ENCODE measurements around the gene EML6. TPM values are rescaled to one million over a fixed set of nuclear protein-coding genes. Genes with fewer than 3 reads are reported as not detected.

EML6 gene
- total and polyA plus RNA-seq, 2 of the 8 experiments (the other 6 are each of a cell fraction or from before 2014, with no cell fraction given), result 1.2 to 1.6 TPM

DNA sequence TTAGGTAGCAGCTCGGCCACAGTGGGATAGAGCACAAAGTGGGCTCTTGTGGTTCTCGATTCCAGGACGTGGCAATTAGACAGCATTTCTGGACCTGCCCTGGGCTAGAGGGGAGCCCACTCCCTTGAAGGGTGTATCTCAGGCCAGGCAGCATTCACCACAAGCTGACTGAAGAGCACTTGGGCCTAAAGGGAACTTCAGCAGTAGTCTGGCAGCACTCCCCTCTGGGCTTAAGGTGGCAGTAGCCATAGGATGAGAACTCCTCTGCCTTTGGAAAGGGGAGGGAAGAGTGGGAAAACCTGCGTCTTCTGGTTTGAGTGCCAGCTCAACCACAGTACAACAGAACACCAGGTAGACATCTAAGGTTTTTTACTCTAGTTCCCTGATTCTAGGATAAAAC is 28.1 kb upstream of the EML6 start:
- H3K27me3 ChIP-seq (replicated peaks in 1 of 4; ENCODE audit: control insufficient read depth in 3 of 4, extremely low read depth in 1 of 4, insufficient read depth in 3 of 4, low read length in 3 of 4), result no peaks in the 10 kb centered on the region
- no peak overlapping the region for H3K4me2 ChIP-seq (ENCODE audit: insufficient read depth in 1 of 2, low read depth in 2 of 2, low read length in 2 of 2)
- no peaks in the 10 kb centered on the region for H4K20me1 ChIP-seq (replicated peaks in 1 of 2; ENCODE audit: control insufficient read depth in 1 of 2, insufficient read depth in 2 of 2, low read length in 2 of 2)
- H3K9ac ChIP-seq (replicated peaks in 1 of 4; ENCODE audit: extremely low read depth in 1 of 4, low read depth in 3 of 4, low read length in 3 of 4), result no peak overlapping the region
- H2BK15ac ChIP-seq (ENCODE audit: low read length), result no peak overlapping the region
- POLR2A ChIA-PET (ENCODE audit: partially characterized antibody), result no interaction called here
- no peak overlapping the region for H4K8ac ChIP-seq (ENCODE audit: extremely low read depth, insufficient read depth, low read length)
- H3K4me1 ChIP-seq (replicated peaks in 1 of 4; ENCODE audit: control insufficient read depth in 3 of 4, insufficient read depth in 4 of 4, low read length in 3 of 4), result no peaks in the 10 kb centered on the region
- no peaks in the 10 kb centered on the region for H3K36me3 ChIP-seq (ENCODE audit: control insufficient read depth in 2 of 4, insufficient read depth in 4 of 4, low read length in 3 of 4)
- no peak overlapping the region for H3K23ac ChIP-seq (ENCODE audit: insufficient read length)
- H3K4ac ChIP-seq (replicated peaks; ENCODE audit: insufficient read length, low read depth, low read length), result no peak overlapping the region
- no peak overlapping the region for H2BK5ac ChIP-seq (ENCODE audit: low read depth, low read length)
- H3K79me2 ChIP-seq (ENCODE audit: control insufficient read depth in 1 of 2, insufficient read depth in 2 of 2, low read length in 2 of 2), result no peaks in the 10 kb centered on the region
- no peak for FAIRE-seq
- WGBS, 2 experiments (ENCODE audit: extremely low coverage in 1 of 2, insufficient coverage in 1 of 2, insufficient read length in 1 of 2, insufficient replicate concordance in 2 of 2, low coverage in 1 of 2, low lambda C conversion rate in 2 of 2, missing lambda C conversion rate in 1 of 2), result 94% methylated on average over 4 of the region's 4 CpGs; no CpG with 5 or more reads in 1 of the 2 experiments
- H2AFZ ChIP-seq (ENCODE audit: low read length), result no peak overlapping the region; the same call in 1 of the 2 replicates
- no peak overlapping the region for H3K14ac ChIP-seq (ENCODE audit: insufficient read length)
- H4K5ac ChIP-seq (ENCODE audit: insufficient read length, low read depth, low read length), result no peak overlapping the region
- no peak overlapping the region for H3K56ac ChIP-seq (replicated peaks; ENCODE audit: insufficient read length, low read depth, low read length)
- H3K79me1 ChIP-seq (ENCODE audit: low read depth, low read length), result no peaks in the 10 kb centered on the region
- no peak overlapping the region for H3K27ac ChIP-seq (ENCODE audit: low read depth, low read length)
- H3K4me3 ChIP-seq (ENCODE audit: extremely low read depth in 1 of 4, insufficient read depth in 2 of 4, low read depth in 3 of 4, low read length in 4 of 4), result no peak overlapping the region
- no peak overlapping the region for H2AK5ac ChIP-seq (ENCODE audit: low read depth, low read length)
- no peak for DNase-seq (ENCODE audit: low read depth in 1 of 2, low spot score in 2 of 2)
- peaks cover 0 to 7% of the 10 kb centered on the region in 2 experiments; a peak in 1 of 4 replicates for H3K9me3 ChIP-seq (ENCODE audit: insufficient read depth in 2 of 2, low read depth in 1 of 2, low read length in 1 of 2)
- no peak overlapping the region for H3K18ac ChIP-seq (ENCODE audit: extremely low read depth, low read length)
- H2BK20ac ChIP-seq (ENCODE audit: low read length), result no peak overlapping the region
- H3K23me2 ChIP-seq (ENCODE audit: low read depth, low read length), result no peaks in the 10 kb centered on the region
- CTCF ChIA-PET (ENCODE audit: partially characterized antibody), result interaction anchor here (1.4 to 7.3 kb wide), 3 partner anchors 12 to 186 kb away, joined by 3 to 71 read pairs (median 43); no protein-coding TSS in a partner anchor
- H4K91ac ChIP-seq (replicated peaks; ENCODE audit: insufficient read length, low read length), result no peak overlapping the region
- H2BK120ac ChIP-seq (replicated peaks; ENCODE audit: low read depth, low read length), result no peak overlapping the region
- H2BK12ac ChIP-seq (ENCODE audit: low read depth, low read length), result no peak overlapping the region
- TF ChIP-seq POLR2A (IDR thresholded peaks at IDR 0.05; ENCODE audit: control extremely low read depth in 1 of 2, low read depth in 2 of 2, low read length in 2 of 2) (no peak), PHF8 (conservative IDR thresholded peaks at IDR 0.05; ENCODE audit: low read depth, low read length) (no peak), CHD1 (IDR thresholded peaks at IDR 0.05; ENCODE audit: low read depth, low read length) (no peak), SP1 (IDR thresholded peaks at IDR 0.05; ENCODE audit: low read depth, low read length) (no peak), CBX8 (IDR thresholded peaks at IDR 0.05; ENCODE audit: borderline replicate concordance, low read depth, low read length) (no peak), NANOG (IDR thresholded peaks at IDR 0.05; ENCODE audit: insufficient read depth, low read depth, low read length, poor library complexity, severe bottlenecking) (no peak), BACH1 (IDR thresholded peaks at IDR 0.05; ENCODE audit: low read length) (no peak), EGR1 (IDR thresholded peaks at IDR 0.05; ENCODE audit: borderline replicate concordance, low read depth, low read length) (no peak), TBP (IDR thresholded peaks at IDR 0.05; ENCODE audit: low read depth, low read length) (no peak), POU5F1 (IDR thresholded peaks at IDR 0.05; ENCODE audit: low read depth, low read length) (no peak), ASH2L (IDR thresholded peaks at IDR 0.05; ENCODE audit: low read length) (no peak)
- TF ChIP-seq, protein P1, sequence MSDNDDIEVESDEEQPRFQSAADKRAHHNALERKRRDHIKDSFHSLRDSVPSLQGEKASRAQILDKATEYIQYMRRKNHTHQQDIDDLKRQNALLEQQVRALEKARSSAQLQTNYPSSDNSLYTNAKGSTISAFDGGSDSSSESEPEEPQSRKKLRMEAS (IDR thresholded peaks at IDR 0.05), result no peak
